ENCODE data around the gene COL24A1.
"Not testable (repeated sequence)": the region's sequence is repeated elsewhere in the genome, so short reads cannot be mapped to it uniquely, and the experiment has no call there.

Gene COL24A1

GRCh38 chr1:85962457-85962856 is 194.1 kb downstream of the COL24A1 start:
- DNase-seq (ENCODE audit: insufficient read length) (no peak), FAIRE-seq (no peak)
- no peak for TF ChIP-seq TAF1 (IDR thresholded peaks at IDR 0.05; ENCODE audit: borderline replicate concordance, low read depth, low read length)
- TF ChIP-seq POLR2A (IDR thresholded peaks at IDR 0.05; ENCODE audit: low read depth, low read length): no peak
- TF ChIP-seq POLR2AphosphoS5 (IDR thresholded peaks at IDR 0.05; ENCODE audit: low read depth, low read length): no peak

DNA sequence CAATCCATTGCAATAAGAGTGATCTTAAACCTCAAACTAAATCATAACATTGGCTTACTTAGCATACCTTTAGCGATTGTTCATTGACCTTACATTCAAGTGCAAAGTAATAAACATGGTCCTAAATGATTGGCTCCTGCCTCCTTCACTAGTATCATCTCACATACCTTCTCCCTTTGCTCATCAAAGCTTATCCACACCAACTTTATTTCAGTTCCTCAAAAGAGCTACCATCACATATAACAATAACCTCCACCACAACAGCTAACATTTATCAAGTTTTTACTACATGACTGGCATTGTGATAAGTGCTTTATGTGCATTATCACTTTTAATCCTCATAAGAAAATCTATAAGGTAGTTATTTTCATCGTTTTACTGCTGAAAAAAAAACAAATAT is 198.8 kb downstream of the COL24A1 start:
- no peak for DNase-seq (ENCODE audit: insufficient read length)
- FAIRE-seq: no peak
- TF ChIP-seq POLR2AphosphoS5 (IDR thresholded peaks at IDR 0.05; ENCODE audit: low read depth, low read length): no peak
- TF ChIP-seq POLR2A (IDR thresholded peaks at IDR 0.05; ENCODE audit: low read depth, low read length): no peak
- no peak for TF ChIP-seq TAF1 (IDR thresholded peaks at IDR 0.05; ENCODE audit: borderline replicate concordance, low read depth, low read length)

- not testable (repeated sequence) for DNase-seq (ENCODE audit: insufficient read length); FAIRE-seq
Observed at GRCh38 chr1:85955218-85955617, 201.4 kb downstream of the COL24A1 start.

- no peak for DNase-seq (ENCODE audit: insufficient read length)
- no peak for FAIRE-seq
- TF ChIP-seq TAF1 (IDR thresholded peaks at IDR 0.05; ENCODE audit: borderline replicate concordance, low read depth, low read length) (no peak), POLR2A (IDR thresholded peaks at IDR 0.05; ENCODE audit: low read depth, low read length) (no peak), POLR2AphosphoS5 (IDR thresholded peaks at IDR 0.05; ENCODE audit: low read depth, low read length) (no peak)
Observed at GRCh38 chr1:85952460-85952859, 204.1 kb downstream of the COL24A1 start.

GRCh38 chr1:85947186-85947585 is 209.4 kb downstream of the COL24A1 start:
- TF ChIP-seq TAF1 (IDR thresholded peaks at IDR 0.05; ENCODE audit: borderline replicate concordance, low read depth, low read length) (no peak), POLR2A (IDR thresholded peaks at IDR 0.05; ENCODE audit: low read depth, low read length) (no peak)
- DNase-seq (ENCODE audit: insufficient read length) (no peak), FAIRE-seq (no peak)

GRCh38 chr1:85943945-85944344 is 212.6 kb downstream of the COL24A1 start:
- no peak for TF ChIP-seq POLR2AphosphoS5 (IDR thresholded peaks at IDR 0.05; ENCODE audit: low read depth, low read length)
- TF ChIP-seq POLR2A (IDR thresholded peaks at IDR 0.05; ENCODE audit: low read depth, low read length): no peak
- no peak for TF ChIP-seq TAF1 (IDR thresholded peaks at IDR 0.05; ENCODE audit: borderline replicate concordance, low read depth, low read length)
- FAIRE-seq (no peak), DNase-seq (ENCODE audit: insufficient read length) (no peak)

GRCh38 chr1:85943526-85943925 is 213.0 kb downstream of the COL24A1 start:
- FAIRE-seq (no peak), DNase-seq (ENCODE audit: insufficient read length) (no peak)
- TF ChIP-seq POLR2A (IDR thresholded peaks at IDR 0.05; ENCODE audit: low read depth, low read length): no peak
- no peak for TF ChIP-seq POLR2AphosphoS5 (IDR thresholded peaks at IDR 0.05; ENCODE audit: low read depth, low read length)
- TF ChIP-seq TAF1 (IDR thresholded peaks at IDR 0.05; ENCODE audit: borderline replicate concordance, low read depth, low read length): no peak

GRCh38 chr1:85940656-85941306 is 215.8 kb downstream of the COL24A1 start:
- no peak for TF ChIP-seq TAF1 (IDR thresholded peaks at IDR 0.05; ENCODE audit: borderline replicate concordance, low read depth, low read length)
- TF ChIP-seq POLR2AphosphoS5 (IDR thresholded peaks at IDR 0.05; ENCODE audit: low read depth, low read length): no peak
- no peak for TF ChIP-seq POLR2A (IDR thresholded peaks at IDR 0.05; ENCODE audit: low read depth, low read length)
- no peak for FAIRE-seq
- DNase-seq (ENCODE audit: insufficient read length): no peak

DNA sequence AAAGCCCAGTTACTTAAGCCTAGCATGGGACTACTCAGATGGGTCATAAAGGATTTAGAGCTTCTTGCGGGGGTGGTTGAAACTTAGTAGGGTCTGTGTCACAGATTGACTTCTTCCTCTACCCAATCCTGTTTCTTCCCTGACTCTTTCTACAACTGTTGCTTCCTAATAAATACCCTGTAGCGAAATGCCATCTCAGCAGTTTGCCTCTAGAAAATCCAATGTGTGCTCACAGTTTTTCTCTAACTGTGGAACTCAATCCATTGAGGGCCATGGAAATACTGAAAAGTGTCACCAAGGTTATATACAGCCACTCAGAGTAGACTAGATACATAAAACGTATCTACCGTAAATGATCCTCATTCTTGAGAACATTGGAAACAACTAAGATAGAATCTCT is 217.7 kb downstream of the COL24A1 start:
- FAIRE-seq (no peak), DNase-seq (ENCODE audit: insufficient read length) (no peak)
- TF ChIP-seq TAF1 (IDR thresholded peaks at IDR 0.05; ENCODE audit: borderline replicate concordance, low read depth, low read length): no peak
- TF ChIP-seq POLR2AphosphoS5 (IDR thresholded peaks at IDR 0.05; ENCODE audit: low read depth, low read length): no peak
- TF ChIP-seq POLR2A (IDR thresholded peaks at IDR 0.05; ENCODE audit: low read depth, low read length): no peak

DNA sequence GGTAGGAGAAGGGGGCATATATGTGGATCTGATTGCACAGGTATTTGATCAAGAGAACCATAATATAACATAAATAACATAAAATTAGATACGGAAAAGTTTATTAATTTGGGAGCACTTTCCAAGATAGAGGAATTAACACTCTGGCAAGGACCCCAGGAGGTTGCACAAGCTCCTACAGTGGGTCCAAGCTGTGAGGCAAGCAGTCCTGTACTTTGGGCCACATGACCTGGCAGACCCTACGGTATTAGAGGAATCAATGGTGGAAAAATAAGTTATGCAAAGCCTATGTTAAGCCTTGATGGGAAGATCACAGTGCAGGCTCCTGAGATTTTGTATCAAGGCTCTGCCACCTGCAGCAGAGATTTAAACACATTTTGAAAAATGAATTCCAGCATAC is 220.1 kb downstream of the COL24A1 start:
- FAIRE-seq (no peak), DNase-seq (ENCODE audit: insufficient read length) (no peak)
- TF ChIP-seq POLR2AphosphoS5 (IDR thresholded peaks at IDR 0.05; ENCODE audit: low read depth, low read length) (no peak), TAF1 (IDR thresholded peaks at IDR 0.05; ENCODE audit: borderline replicate concordance, low read depth, low read length) (no peak), POLR2A (IDR thresholded peaks at IDR 0.05; ENCODE audit: low read depth, low read length) (no peak)

- FAIRE-seq: no peak
- no peak for DNase-seq (ENCODE audit: insufficient read length)
- TF ChIP-seq POLR2AphosphoS5 (IDR thresholded peaks at IDR 0.05; ENCODE audit: low read depth, low read length) (no peak), POLR2A (IDR thresholded peaks at IDR 0.05; ENCODE audit: low read depth, low read length) (no peak), TAF1 (IDR thresholded peaks at IDR 0.05; ENCODE audit: borderline replicate concordance, low read depth, low read length) (no peak)
Observed at GRCh38 chr1:85936057-85936456, 220.5 kb downstream of the COL24A1 start.

- DNase-seq (ENCODE audit: insufficient read length) (no peak), FAIRE-seq (no peak)
- TF ChIP-seq POLR2AphosphoS5 (IDR thresholded peaks at IDR 0.05; ENCODE audit: low read depth, low read length) (no peak), TAF1 (IDR thresholded peaks at IDR 0.05; ENCODE audit: borderline replicate concordance, low read depth, low read length) (no peak), POLR2A (IDR thresholded peaks at IDR 0.05; ENCODE audit: low read depth, low read length) (no peak)
Observed at GRCh38 chr1:85935234-85935633, 221.3 kb downstream of the COL24A1 start.

- no peak for DNase-seq (ENCODE audit: insufficient read length)
- FAIRE-seq: no peak
Observed at GRCh38 chr1:85934516-85934915, 222.1 kb downstream of the COL24A1 start.

More at GRCh38 chr1:85934516-85934915, 222.1 kb downstream of the COL24A1 start:
- TF ChIP-seq POLR2A (IDR thresholded peaks at IDR 0.05; ENCODE audit: low read depth, low read length) (no peak), POLR2AphosphoS5 (IDR thresholded peaks at IDR 0.05; ENCODE audit: low read depth, low read length) (no peak), TAF1 (IDR thresholded peaks at IDR 0.05; ENCODE audit: borderline replicate concordance, low read depth, low read length) (no peak)
